CD8-positive, alpha-beta memory T cell (primary cell): Measurements from ENCODE around the gene CORIN. TPM values are rescaled to one million over a fixed set of nuclear protein-coding genes. Genes with fewer than 3 reads are reported as not detected.
"Not testable (repeated sequence)": the region's sequence is repeated elsewhere in the genome, so short reads cannot be mapped to it uniquely, and the experiment has no call there.

Source experiments
- CTCF ChIA-PET: fragments of 350-600 bp; sonication (Branson Sonifier 250); formaldehyde crosslinking; loops from one replicate; lab custom pipeline; 2021; ENCODE audit warnings: antibody characterized with exemption; lab: Charles Lee
- POLR2A ChIA-PET: fragments of 350-600 bp; sonication (Branson Sonifier 250); formaldehyde crosslinking; loops from one replicate; lab custom pipeline; 2021; ENCODE audit warnings: antibody characterized with exemption; lab: Charles Lee
- DNase-seq, 5 donors: peaks; one replicate each; pipeline versions ENCODE4 v3.0.0 to v3.0.0-alpha.2; 2020 to 2022; ENCODE audit warnings: mixed read lengths in 1 of 5
- H3K27ac ChIP-seq: one replicate; pipeline ENCODE4 v1.7.0; 2013; ENCODE audit warnings: low read depth, mild to moderate bottlenecking, low read length, moderate library complexity
- H3K27me3 ChIP-seq: 2 replicates; pipeline ENCODE4 v1.7.0; 2013; ENCODE audit warnings: low read length, mild to moderate bottlenecking; ENCODE audit not compliant: insufficient read depth, poor library complexity, severe bottlenecking
- H3K36me3 ChIP-seq: 2 replicates; pipeline ENCODE4 v1.7.0; 2013; ENCODE audit warnings: mild to moderate bottlenecking, low read length, moderate library complexity; ENCODE audit not compliant: insufficient read depth
- H3K4me1 ChIP-seq: 2 replicates; pipeline ENCODE4 v1.7.0; 2013; ENCODE audit warnings: mild to moderate bottlenecking, low read length, moderate library complexity; ENCODE audit not compliant: insufficient read depth
- H3K4me3 ChIP-seq: 2 replicates; pipeline ENCODE4 v1.7.0; 2013; ENCODE audit warnings: mild to moderate bottlenecking, low read length
- H3K9me3 ChIP-seq: 2 replicates; pipeline ENCODE4 v1.7.0; 2013; ENCODE audit warnings: mild to moderate bottlenecking, low read length
- H3K27ac Mint-ChIP-seq, 8 donors: one replicate each; pipeline ENCODE4 v1.8.0; 2020 to 2021; ENCODE audit warnings: mixed read lengths in 8 of 8, mild to moderate bottlenecking in 6 of 8, inconsistent platforms in 3 of 8, moderate library complexity in 3 of 8
- H3K27me3 Mint-ChIP-seq, 2 donors: one replicate each; pipeline ENCODE4 v1.8.0; 2020 to 2021; ENCODE audit warnings: mixed read lengths in 2 of 2, mild to moderate bottlenecking in 1 of 2, moderate library complexity in 1 of 2
- H3K36me3 Mint-ChIP-seq, 3 donors: one replicate each; pipeline ENCODE4 v1.8.0; 2020 to 2021; ENCODE audit warnings: mixed read lengths in 3 of 3, inconsistent platforms in 1 of 3, mild to moderate bottlenecking in 1 of 3
- H3K4me1 Mint-ChIP-seq, 3 donors: one replicate each; pipeline ENCODE4 v1.8.0; 2020 to 2021; ENCODE audit warnings: mixed read lengths in 3 of 3, inconsistent platforms in 1 of 3, mild to moderate bottlenecking in 1 of 3
- H3K4me3 Mint-ChIP-seq, 7 donors: one replicate each; pipeline ENCODE4 v1.8.0; 2020 to 2021; ENCODE audit warnings: mixed read lengths in 7 of 7, mild to moderate bottlenecking in 6 of 7, moderate library complexity in 4 of 7, inconsistent platforms in 2 of 7
- H3K9me3 Mint-ChIP-seq, 5 donors: one replicate each; pipeline ENCODE4 v1.8.0; 2020 to 2022; ENCODE audit warnings: mixed read lengths in 5 of 5, mild to moderate bottlenecking in 3 of 5, moderate library complexity in 2 of 5, inconsistent platforms in 1 of 5
- polyA plus RNA-seq: library from polyadenylated mRNA; unstranded; fragments of 300-500 nt; fragmentation: Illumina TruSeq; gene quantifications from one replicate; pipeline ENCODE4 v1.2.3, GENCODE V29; 2021
- total RNA-seq, 2 experiments: library from RNA; stranded (reverse); gene quantifications; one replicate each; pipeline ENCODE4 v1.2.3, GENCODE V29; 2021

The CORIN gene
- total and polyA plus RNA-seq, 3 experiments from 2014 or later, result 0.04 to 0.11 (median 0.06) TPM

- Mint-ChIP-seq H3K4me1 (no peaks in the 10 kb centered on the region), H3K27ac (no peak overlapping the region), H3K36me3 (no peaks in the 10 kb centered on the region), H3K9me3 (no peaks in the 10 kb centered on the region), H3K4me3 (no peak overlapping the region), H3K27me3 (peaks cover 8 to 66% of the 10 kb centered on the region in 2 donors)
- Histone ChIP-seq H3K4me1 (no peaks in the 10 kb centered on the region), H3K4me3 (no peak overlapping the region), H3K27me3 (no peaks in the 10 kb centered on the region), H3K9me3 (no peaks in the 10 kb centered on the region), H3K36me3 (no peaks in the 10 kb centered on the region), H3K27ac (no peak overlapping the region)
- POLR2A ChIA-PET, result no interaction called here
- CTCF ChIA-PET, result no interaction called here
- DNase-seq, result no peak
Observed at GRCh38 chr4:47715716-47716416, 122.0 kb downstream of the CORIN start.

- CTCF ChIA-PET, result no interaction called here
- H3K9me3 Mint-ChIP-seq, result no peaks in the 10 kb centered on the region
Observed at GRCh38 chr4:47714269-47714668, 123.6 kb downstream of the CORIN start.

GRCh38 chr4:47713129-47713834, 124.6 kb downstream of the CORIN start:
- no peak for DNase-seq
- no peaks in the 10 kb centered on the region for H3K4me1 ChIP-seq
- no peak overlapping the region for H3K4me3 Mint-ChIP-seq
- ChIA-PET CTCF (interaction anchor here (1.3 kb wide), 1 partner anchor 127 kb away, joined by 3 read pairs; no protein-coding TSS in a partner anchor), POLR2A (no interaction called here)
- no peaks in the 10 kb centered on the region for H3K36me3 Mint-ChIP-seq
- H3K27me3 Mint-ChIP-seq, result peaks cover 8 to 64% of the 10 kb centered on the region in 2 donors
- no peak overlapping the region for H3K4me3 ChIP-seq
- no peak overlapping the region for H3K27ac ChIP-seq
- H3K9me3 ChIP-seq, result no peaks in the 10 kb centered on the region
- H3K9me3 Mint-ChIP-seq, result no peaks in the 10 kb centered on the region
- no peaks in the 10 kb centered on the region for H3K4me1 Mint-ChIP-seq
- H3K27me3 ChIP-seq, result no peaks in the 10 kb centered on the region
- H3K36me3 ChIP-seq, result no peaks in the 10 kb centered on the region
- H3K27ac Mint-ChIP-seq, result no peak overlapping the region

More at GRCh38 chr4:47714269-47714668, 123.6 kb downstream of the CORIN start:
- Histone ChIP-seq H3K4me1 (no peaks in the 10 kb centered on the region), H3K9me3 (no peaks in the 10 kb centered on the region), H3K4me3 (no peak overlapping the region), H3K36me3 (no peaks in the 10 kb centered on the region), H3K27ac (no peak overlapping the region), H3K27me3 (no peaks in the 10 kb centered on the region)
- H3K4me1 Mint-ChIP-seq, result no peaks in the 10 kb centered on the region
- no peak for DNase-seq
- H3K4me3 Mint-ChIP-seq, result no peak overlapping the region
- POLR2A ChIA-PET, result no interaction called here
- H3K36me3 Mint-ChIP-seq, result no peaks in the 10 kb centered on the region
- no peak overlapping the region for H3K27ac Mint-ChIP-seq
- peaks cover 8 to 65% of the 10 kb centered on the region in 2 donors for H3K27me3 Mint-ChIP-seq

GRCh38 chr4:47711646-47712045, 126.2 kb downstream of the CORIN start:
- CTCF ChIA-PET, result no interaction called here
- no peaks in the 10 kb centered on the region for H3K27me3 ChIP-seq
- no peak for DNase-seq
- no peaks in the 10 kb centered on the region for H3K4me1 ChIP-seq
- no peak overlapping the region for H3K4me3 ChIP-seq
- no peaks in the 10 kb centered on the region for H3K36me3 Mint-ChIP-seq
- H3K36me3 ChIP-seq, result no peaks in the 10 kb centered on the region
- no peaks in the 10 kb centered on the region for H3K4me1 Mint-ChIP-seq
- no peak overlapping the region for H3K27ac Mint-ChIP-seq
- no peaks in the 10 kb centered on the region for H3K9me3 Mint-ChIP-seq
- H3K9me3 ChIP-seq, result no peaks in the 10 kb centered on the region
- POLR2A ChIA-PET, result no interaction called here
- no peak overlapping the region for H3K4me3 Mint-ChIP-seq
- no peak overlapping the region for H3K27ac ChIP-seq
- H3K27me3 Mint-ChIP-seq, result peaks cover 3 to 54% of the 10 kb centered on the region in 2 donors

- Mint-ChIP-seq H3K4me1 (no peaks in the 10 kb centered on the region), H3K27ac (no peak overlapping the region), H3K36me3 (no peaks in the 10 kb centered on the region), H3K9me3 (no peaks in the 10 kb centered on the region), H3K27me3 (peaks cover 6 to 57% of the 10 kb centered on the region in 2 donors), H3K4me3 (no peak overlapping the region)
- Histone ChIP-seq H3K36me3 (no peaks in the 10 kb centered on the region), H3K27ac (no peak overlapping the region), H3K4me3 (no peak overlapping the region), H3K27me3 (no peaks in the 10 kb centered on the region), H3K4me1 (no peaks in the 10 kb centered on the region), H3K9me3 (no peaks in the 10 kb centered on the region)
- POLR2A ChIA-PET, result no interaction called here
- CTCF ChIA-PET, result no interaction called here
- DNase-seq, result no peak
Observed at GRCh38 chr4:47711183-47711582, 126.7 kb downstream of the CORIN start.

- H3K27ac ChIP-seq, H3K4me3 Mint-ChIP-seq, DNase-seq, H3K4me1 Mint-ChIP-seq, H3K36me3 Mint-ChIP-seq, H3K9me3 Mint-ChIP-seq, H3K27me3 ChIP-seq, H3K36me3 ChIP-seq, POLR2A ChIA-PET, H3K4me3 ChIP-seq, H3K9me3 ChIP-seq, H3K4me1 ChIP-seq: not testable (repeated sequence)
- Mint-ChIP-seq H3K27ac (peak overlapping the region in 1 of 8 donors; percentile 32), H3K27me3 (peaks cover 10 to 33% of the 10 kb centered on the region in 2 donors)
- CTCF ChIA-PET, result interaction anchor here (1.2 to 1.8 kb wide), 2 partner anchors 133 to 227 kb away, joined by 3 to 5 read pairs; no protein-coding TSS in a partner anchor
Observed at GRCh38 chr4:47706352-47706751, 131.5 kb downstream of the CORIN start.

GRCh38 chr4:47705326-47705981, 132.4 kb downstream of the CORIN start:
- H3K9me3 ChIP-seq, result no peaks in the 10 kb centered on the region
- DNase-seq, result no peak
- no peak overlapping the region for H3K27ac ChIP-seq
- H3K9me3 Mint-ChIP-seq, result no peaks in the 10 kb centered on the region
- H3K27ac Mint-ChIP-seq, result no peak overlapping the region
- no peaks in the 10 kb centered on the region for H3K36me3 Mint-ChIP-seq
- H3K4me3 Mint-ChIP-seq, result no peak overlapping the region
- H3K27me3 Mint-ChIP-seq, result peaks cover 16 to 29% of the 10 kb centered on the region in 2 donors
- H3K27me3 ChIP-seq, result no peaks in the 10 kb centered on the region
- no peaks in the 10 kb centered on the region for H3K36me3 ChIP-seq
- ChIA-PET POLR2A (no interaction called here), CTCF (interaction anchor here (1.2 to 1.8 kb wide), 2 partner anchors 134 to 228 kb away, joined by 3 to 5 read pairs; no protein-coding TSS in a partner anchor)
- H3K4me3 ChIP-seq, result no peak overlapping the region
- H3K4me1 ChIP-seq, result no peaks in the 10 kb centered on the region
- H3K4me1 Mint-ChIP-seq, result peaks cover 0 to 4% (median 0%) of the 10 kb centered on the region in 3 donors
